Measurements from ENCODE around the gene RYR3. TPM values are rescaled to one million over a fixed set of nuclear protein-coding genes. Genes with fewer than 3 reads are reported as not detected.

RYR3 gene
- total RNA-seq, 2 experiments from 2014 or later, result 0.06 to 0.32 TPM

DNA sequence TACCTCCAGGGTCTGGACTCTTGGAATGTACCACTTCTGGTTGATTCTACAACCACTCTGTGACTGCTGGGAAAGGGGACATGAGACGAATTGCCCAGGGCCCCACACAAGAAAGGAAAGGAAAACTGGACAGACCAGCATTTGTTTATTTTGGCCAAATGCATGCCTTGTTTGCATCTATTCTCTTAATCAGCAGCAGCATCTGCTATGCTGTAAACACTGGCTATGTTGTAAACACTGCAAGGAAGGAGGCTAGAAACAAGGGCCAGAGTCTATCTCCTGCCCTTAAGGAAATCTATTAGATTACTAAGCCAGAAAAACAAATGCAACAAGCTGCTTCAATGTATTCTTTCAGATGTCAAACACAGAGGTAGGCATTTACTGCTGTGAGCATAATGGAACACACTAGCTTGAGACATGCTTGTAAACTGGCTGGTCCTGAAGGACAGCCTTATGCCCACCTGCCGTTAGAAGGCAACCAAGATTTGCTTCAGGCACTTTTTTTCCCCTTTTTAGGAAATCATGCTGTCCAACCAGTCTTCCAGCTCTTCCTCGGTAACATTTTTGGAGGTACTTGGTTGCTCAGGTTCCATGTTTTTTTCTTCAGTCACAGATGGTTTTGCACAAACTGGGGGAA, 555.5 kb downstream of the RYR3 start:
- no peak for DNase-seq (ENCODE audit: low spot score)
- CTCF ChIA-PET (ENCODE audit: unreplicated experiment), result no interaction called here

DNA sequence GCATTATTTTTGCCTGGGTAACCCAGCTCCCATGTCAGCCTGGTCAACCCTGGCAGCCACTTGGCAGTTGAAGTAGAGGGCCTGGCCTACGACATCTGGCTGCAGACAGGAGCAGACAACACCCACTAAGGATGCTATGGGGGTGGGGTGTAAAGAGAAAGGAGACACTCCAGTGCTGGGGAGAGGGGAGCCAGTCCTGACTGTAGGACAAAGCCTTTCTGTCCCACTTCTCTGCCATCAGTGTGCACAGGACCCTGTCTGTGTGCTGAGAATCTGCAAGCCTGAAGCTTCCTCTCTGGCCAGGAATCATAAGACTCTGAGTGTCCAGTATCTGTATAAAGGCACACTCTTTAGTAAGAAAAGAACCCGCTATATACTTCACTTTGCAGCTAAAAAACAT, 561.2 kb downstream of the RYR3 start:
- intact Hi-C loops (cut with micrococcal nuclease; ENCODE audit: unreplicated experiment), result no loop called here
- H3K4me1 ChIP-seq (ENCODE audit: insufficient read depth, low read length, poor library complexity, severe bottlenecking), result no peaks in the 10 kb centered on the region

More for the DNA sequence above, 555.5 kb downstream of the RYR3 start:
- Histone ChIP-seq H3K4me3 (ENCODE audit: low read depth, low read length, poor library complexity, severe bottlenecking) (no peak overlapping the region), H3K4me1 (ENCODE audit: insufficient read depth, low read length, poor library complexity, severe bottlenecking) (no peaks in the 10 kb centered on the region), H3K27ac (ENCODE audit: low read depth, low read length, poor library complexity, severe bottlenecking) (no peak overlapping the region), H3K4me2 (ENCODE audit: low read length) (no peak overlapping the region), H3K9me3 (ENCODE audit: low read length) (no peaks in the 10 kb centered on the region), H3K9me2 (ENCODE audit: insufficient read depth, low read length) (no peaks in the 10 kb centered on the region; the same call in 1 of the 2 replicates), H4K20me1 (ENCODE audit: insufficient read depth, low read length) (no peaks in the 10 kb centered on the region), H3K36me3 (ENCODE audit: insufficient read depth, low read length) (no peaks in the 10 kb centered on the region), H2AFZ (ENCODE audit: low read length) (no peak overlapping the region), H3K79me2 (ENCODE audit: insufficient read depth, low read depth, low read length) (no peaks in the 10 kb centered on the region)
- no TSS peak for BruUV-seq (replicated peaks)
- intact Hi-C loops (cut with micrococcal nuclease; ENCODE audit: unreplicated experiment), result no loop called here
- POLR2A ChIA-PET, result no interaction called here
- TF ChIP-seq, protein P1, sequence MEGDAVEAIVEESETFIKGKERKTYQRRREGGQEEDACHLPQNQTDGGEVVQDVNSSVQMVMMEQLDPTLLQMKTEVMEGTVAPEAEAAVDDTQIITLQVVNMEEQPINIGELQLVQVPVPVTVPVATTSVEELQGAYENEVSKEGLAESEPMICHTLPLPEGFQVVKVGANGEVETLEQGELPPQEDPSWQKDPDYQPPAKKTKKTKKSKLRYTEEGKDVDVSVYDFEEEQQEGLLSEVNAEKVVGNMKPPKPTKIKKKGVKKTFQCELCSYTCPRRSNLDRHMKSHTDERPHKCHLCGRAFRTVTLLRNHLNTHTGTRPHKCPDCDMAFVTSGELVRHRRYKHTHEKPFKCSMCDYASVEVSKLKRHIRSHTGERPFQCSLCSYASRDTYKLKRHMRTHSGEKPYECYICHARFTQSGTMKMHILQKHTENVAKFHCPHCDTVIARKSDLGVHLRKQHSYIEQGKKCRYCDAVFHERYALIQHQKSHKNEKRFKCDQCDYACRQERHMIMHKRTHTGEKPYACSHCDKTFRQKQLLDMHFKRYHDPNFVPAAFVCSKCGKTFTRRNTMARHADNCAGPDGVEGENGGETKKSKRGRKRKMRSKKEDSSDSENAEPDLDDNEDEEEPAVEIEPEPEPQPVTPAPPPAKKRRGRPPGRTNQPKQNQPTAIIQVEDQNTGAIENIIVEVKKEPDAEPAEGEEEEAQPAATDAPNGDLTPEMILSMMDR (conservative IDR thresholded peaks at IDR 0.05; ENCODE audit: low read length), result no peak
- no peak for TF ChIP-seq EZH2phosphoT487 (IDR thresholded peaks at IDR 0.05; ENCODE audit: borderline replicate concordance, low read depth, low read length)

More for the DNA sequence above, 561.2 kb downstream of the RYR3 start:
- no peaks in the 10 kb centered on the region for H3K9me2 ChIP-seq (ENCODE audit: insufficient read depth, low read length)
- POLR2A ChIA-PET, result no interaction called here
- no peak for TF ChIP-seq EZH2phosphoT487 (IDR thresholded peaks at IDR 0.05; ENCODE audit: borderline replicate concordance, low read depth, low read length)
- TF ChIP-seq, protein P1 (conservative IDR thresholded peaks at IDR 0.05; ENCODE audit: low read length), result no peak
- H3K36me3 ChIP-seq (ENCODE audit: insufficient read depth, low read length), result no peaks in the 10 kb centered on the region
- CTCF ChIA-PET (ENCODE audit: unreplicated experiment), result no interaction called here
- no peak overlapping the region for H2AFZ ChIP-seq (ENCODE audit: low read length)
- no peaks in the 10 kb centered on the region for H3K9me3 ChIP-seq (ENCODE audit: low read length)
- no peak overlapping the region for H3K27ac ChIP-seq (ENCODE audit: low read depth, low read length, poor library complexity, severe bottlenecking)
- H3K4me2 ChIP-seq (ENCODE audit: low read length), result no peak overlapping the region
- no peaks in the 10 kb centered on the region for H4K20me1 ChIP-seq (ENCODE audit: insufficient read depth, low read length)
- H3K4me3 ChIP-seq (ENCODE audit: low read depth, low read length, poor library complexity, severe bottlenecking), result no peak overlapping the region
- BruUV-seq (replicated peaks), result no TSS peak
- no peak for DNase-seq (ENCODE audit: low spot score)
- no peaks in the 10 kb centered on the region for H3K79me2 ChIP-seq (ENCODE audit: insufficient read depth, low read depth, low read length)

All from OCI-LY7 (cell line).